Bladder microvascular endothelial cell (primary cell): Measurements from ENCODE around the gene CRB3. TPM values are rescaled to one million over a fixed set of nuclear protein-coding genes. Genes with fewer than 3 reads are reported as not detected.

ENCODE experiments used
- total RNA-seq: library from RNA; depleted of rRNA; stranded (reverse); fragments of >200 nt; gene quantifications from 2 replicates; pipeline ENCODE4 v1.2.3, GENCODE V29; 2014

Gene CRB3, protein sequence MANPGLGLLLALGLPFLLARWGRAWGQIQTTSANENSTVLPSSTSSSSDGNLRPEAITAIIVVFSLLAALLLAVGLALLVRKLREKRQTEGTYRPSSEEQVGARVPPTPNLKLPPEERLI
- not detected in 2 replicates for total RNA-seq

DNA sequence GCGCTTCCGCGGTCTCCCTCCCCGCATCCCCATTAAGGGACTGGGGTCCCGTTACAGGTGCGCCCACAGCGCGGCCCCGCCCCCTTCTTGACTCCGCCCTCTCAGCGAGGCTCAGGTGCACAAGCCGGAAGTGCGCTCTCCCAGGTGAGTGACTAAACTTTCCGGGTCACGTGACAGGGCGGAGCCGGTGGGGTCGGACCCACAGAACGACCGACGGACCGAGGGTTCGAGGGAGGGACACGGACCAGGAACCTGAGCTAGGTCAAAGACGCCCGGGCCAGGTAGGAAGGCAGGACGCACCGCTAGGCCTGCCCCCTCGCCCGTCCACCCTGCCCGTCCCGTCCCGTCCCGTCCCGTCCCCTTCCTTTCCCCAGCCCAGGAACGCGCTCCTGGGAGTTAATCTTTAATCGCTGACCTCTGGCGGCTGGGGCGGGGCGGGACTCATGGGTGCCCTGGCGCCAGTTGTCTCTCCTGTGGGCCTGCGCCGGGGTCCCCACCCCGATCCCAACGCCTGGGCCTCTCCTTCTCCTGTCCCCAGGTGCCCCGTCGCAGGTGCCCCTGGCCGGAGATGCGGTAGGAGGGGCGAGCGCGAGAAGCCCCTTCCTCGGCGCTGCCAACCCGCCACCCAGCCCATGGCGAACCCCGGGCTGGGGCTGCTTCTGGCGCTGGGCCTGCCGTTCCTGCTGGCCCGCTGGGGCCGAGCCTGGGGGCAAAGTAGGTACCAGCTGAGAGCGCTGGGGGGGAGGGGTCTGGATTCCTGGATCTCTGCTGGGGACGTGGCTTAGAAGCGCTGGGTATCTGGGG, at the start of gene CRB3:
Gene CRB3 (plus strand): TSS at position 202 of the 804 bp plus-strand sequence. CDS start 431 bp downstream, at position 633.

DNA sequence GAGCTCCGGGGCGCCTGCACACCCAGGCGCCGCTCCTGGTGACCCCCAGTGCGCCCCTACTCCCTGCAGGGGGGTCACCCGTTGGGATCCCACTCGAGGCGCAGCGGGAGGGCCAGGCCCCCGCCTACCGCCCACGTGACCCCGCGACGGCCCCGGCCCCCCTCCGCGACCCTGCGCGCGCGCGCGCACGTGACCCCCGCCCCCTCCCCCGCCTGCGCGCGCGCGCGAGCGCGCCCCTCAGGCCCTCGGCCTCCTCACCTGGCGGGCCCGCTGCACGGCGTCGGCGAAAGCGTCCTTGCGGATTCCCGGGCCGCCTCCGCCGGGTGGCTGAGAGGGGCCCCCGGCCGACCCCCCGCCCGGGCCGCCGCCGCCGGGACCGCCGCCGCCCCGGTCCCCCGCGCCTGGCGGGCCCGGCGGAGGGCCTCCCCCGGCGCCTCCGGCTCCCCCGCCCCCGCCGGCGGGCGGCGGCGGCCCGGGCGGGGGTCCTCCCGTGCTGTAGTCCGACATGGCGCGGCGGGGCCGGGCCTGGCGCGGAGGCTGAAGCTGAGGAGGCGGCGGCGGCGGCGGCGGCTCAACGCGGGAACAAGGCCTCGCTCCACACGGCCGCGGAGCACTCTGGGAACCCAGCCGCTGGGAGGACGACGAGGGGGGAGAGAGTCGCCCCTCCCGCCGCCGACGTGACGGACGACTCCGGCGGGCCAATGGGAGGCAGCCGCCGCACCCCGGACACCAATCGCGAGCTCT, 39.7 kb upstream of the CRB3 start, which contains the start of gene KHSRP:
Gene KHSRP (minus strand): TSS at position 617 of the 744 bp plus-strand sequence. CDS start 110 bp downstream, at position 507.

DNA sequence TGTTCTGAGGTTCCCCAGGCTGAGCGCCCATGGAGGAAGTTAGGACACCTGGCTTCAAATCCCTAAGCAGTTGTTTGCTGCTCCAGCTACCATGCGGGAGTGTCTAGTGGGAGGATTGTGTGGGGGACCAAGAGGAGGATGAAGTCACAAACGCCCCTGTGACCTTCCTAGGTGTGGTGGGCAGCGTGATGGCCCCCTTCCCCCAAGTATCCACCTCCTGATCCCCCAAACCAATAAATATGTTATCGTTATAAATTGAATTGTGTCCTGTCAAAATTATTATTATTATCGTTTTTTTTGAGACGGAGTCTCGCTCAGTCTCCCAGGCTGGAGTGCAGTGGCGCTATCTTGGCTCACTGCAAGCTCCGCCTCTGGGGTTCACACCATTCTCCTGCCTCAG, 30.4 kb upstream of the CRB3 start, which contains the start of gene SLC25A41:
Gene SLC25A41 (minus strand): TSS at position 101 of the 400 bp plus-strand sequence. CDS start 70 bp downstream, at position 31.

DNA sequence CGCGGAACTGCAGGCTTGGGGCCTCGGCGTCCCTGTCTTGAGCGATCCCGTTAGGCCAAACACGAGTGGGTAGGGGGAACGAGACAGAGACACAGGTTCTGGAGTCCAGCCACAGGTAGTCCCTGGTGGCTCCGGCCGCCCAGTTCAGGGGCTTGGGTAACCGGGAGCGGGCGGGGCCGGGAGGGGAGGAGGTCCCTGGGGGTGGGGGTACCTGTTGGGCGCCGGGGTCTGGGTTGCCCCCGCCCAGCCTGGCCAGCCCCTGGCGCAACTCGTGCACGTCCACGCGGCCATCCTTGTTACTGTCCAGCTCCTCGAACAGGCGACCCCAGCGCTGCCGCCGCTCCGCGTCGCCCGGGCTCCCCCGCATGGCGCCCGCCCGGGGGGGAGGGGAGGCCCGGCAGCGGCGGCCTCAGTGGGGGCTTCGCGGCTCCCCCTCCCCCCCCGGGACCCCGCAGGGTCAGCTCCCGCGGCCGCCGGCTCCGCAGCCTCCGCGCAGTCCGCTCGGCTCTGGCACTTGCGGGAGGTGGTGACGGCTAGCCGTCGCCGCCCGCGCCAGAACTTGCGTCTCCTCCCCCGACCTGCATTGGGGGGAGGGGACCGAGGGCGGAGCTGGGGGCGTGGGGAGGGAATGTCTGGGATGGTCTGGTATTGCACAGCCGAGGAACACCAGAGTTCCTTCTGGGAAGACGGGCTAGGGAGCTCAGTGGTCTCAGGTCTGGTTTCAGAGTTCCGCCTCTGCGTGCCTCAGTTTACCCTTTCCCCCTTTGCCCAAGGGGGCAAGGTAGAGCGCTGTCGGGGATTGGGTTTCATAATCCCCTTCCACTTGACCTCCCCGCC, 4.6 kb upstream of the CRB3 start, which contains the start of gene SLC25A23:
Gene SLC25A23 (minus strand): TSS at position 531 of the 837 bp plus-strand sequence. CDS start 164 bp downstream, at position 367.

DNA sequence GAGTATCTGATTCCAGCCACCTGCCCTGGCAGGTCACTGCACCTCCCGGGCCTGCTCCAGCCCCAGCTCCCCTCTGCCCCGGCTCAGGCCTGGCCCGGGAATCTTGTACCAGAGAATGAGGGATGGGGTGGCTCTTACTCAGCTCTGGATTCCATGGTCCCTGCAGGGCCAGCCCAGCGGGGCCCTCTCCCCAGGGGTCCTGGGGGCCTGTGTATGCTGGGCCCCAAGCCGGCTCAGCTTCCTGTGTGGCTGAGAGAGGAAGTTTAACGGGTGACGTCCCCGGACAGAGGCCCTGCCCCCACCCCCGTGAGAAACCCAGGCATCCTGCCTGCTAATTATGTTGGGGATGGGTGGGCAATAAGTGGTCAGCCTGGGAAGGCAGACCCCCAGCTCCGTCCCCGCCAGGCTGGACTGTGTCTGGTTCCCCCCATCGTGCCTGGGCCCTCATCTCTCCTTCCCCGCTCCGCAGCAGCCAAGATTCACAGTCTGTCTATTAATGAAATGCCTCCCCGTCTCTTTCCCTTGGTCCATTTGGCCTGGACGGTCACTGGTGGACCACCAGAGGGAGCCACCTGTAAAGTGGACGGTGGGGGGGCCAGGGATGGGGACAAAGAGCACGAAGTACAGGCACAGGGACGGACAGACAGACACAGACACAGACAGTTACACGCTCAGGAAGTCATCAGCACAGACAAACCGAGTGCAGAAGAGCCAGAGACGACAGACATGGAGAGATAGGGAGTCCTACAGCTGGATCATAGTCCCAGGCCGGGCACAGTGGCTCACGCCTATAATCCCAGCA, 17.7 kb downstream of the CRB3 start, which contains the start of gene DENND1C:
Gene DENND1C (minus strand): TSS at position 247 of the 802 bp plus-strand sequence. CDS start 92 bp downstream, at position 155.

DNA sequence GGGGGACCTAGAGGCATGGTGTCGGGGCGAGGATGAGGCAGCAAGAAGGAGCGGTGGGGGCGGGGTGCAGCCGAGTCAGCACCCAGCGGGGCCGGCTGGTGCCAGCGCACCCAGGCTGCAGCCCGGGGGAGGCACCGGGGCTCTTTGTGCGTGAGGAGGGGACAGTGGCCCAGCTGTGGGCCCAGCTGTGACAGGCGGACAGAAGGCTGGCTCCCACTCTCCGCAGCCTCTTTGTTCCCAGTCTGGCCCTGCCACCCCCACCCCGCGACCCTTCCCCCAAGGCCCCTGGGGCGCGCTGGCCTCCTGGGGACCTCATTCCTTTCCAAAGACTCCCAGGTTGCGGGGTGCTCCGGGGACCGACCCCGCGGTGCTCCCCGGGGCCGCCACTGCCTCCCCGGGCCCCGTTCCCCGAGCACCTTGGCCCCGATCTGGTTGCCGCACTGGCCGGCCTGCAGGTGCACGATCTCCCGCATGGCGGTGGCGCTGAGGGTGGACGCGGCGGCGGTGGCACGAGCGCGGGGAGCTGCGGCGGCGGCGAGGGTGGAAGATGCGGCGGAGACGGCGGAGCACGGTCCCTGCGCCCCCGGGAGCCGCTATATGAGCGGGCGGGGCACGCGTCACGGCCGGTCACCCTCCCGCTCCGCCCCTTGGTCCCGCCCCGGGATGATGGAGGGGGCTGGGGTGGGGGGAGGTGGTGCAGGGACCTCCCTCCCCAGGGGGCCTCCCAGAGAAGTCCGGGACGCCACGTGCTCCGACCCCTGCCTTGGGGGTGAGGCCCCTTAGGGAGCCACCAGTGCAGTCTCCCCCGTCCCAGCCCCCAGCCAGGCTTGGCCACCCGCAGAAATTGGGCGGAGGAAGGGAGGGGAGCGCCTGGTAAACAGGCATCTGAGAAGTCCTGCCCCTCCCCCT, 37.9 kb downstream of the CRB3 start, which contains the start of gene TUBB4A:
Gene TUBB4A (minus strand): TSS at position 570 of the 909 bp plus-strand sequence. CDS start 97 bp downstream, at position 473.

Other genes with a start within 250 kb of the CRB3 start
- 3.1 and 8.0 TPM in 2 replicates for gene MLLT1, start 184.3 kb upstream of the CRB3 start, total RNA-seq
- gene ACER1, start 130.7 kb upstream of the CRB3 start, total RNA-seq, result not detected in 2 replicates
- gene CLPP, start 102.7 kb upstream of the CRB3 start, total RNA-seq, result 45.1 and 47.4 TPM in 2 replicates
- gene ALKBH7, start 91.5 kb upstream of the CRB3 start, total RNA-seq, result 15.6 and 27.5 TPM in 2 replicates
- 0.65 and 1.3 TPM in 2 replicates for gene PSPN, start 88.3 kb upstream of the CRB3 start, total RNA-seq
- gene GTF2F1, start 71.1 kb upstream of the CRB3 start, total RNA-seq, result 38.4 and 51.5 TPM in 2 replicates
- 102 and 214 TPM in 2 replicates for gene KHSRP, start 39.5 kb upstream of the CRB3 start, total RNA-seq
- gene SLC25A41, start 30.5 kb upstream of the CRB3 start, total RNA-seq, result 0.06 TPM in 1 of 2 replicates, not detected in the other
- 8.9 and 25.6 TPM in 2 replicates for gene SLC25A23, start 4.5 kb upstream of the CRB3 start, total RNA-seq
- not detected in 2 replicates for gene DENND1C, start 17.5 kb downstream of the CRB3 start, total RNA-seq
- not detected in 2 replicates for gene TUBB4A, start 38.0 kb downstream of the CRB3 start, total RNA-seq
- gene TNFSF9, start 66.8 kb downstream of the CRB3 start, total RNA-seq, result 0.32 and 0.69 TPM in 2 replicates
- gene CD70, start 126.9 kb downstream of the CRB3 start, total RNA-seq, result 0.25 TPM in 1 of 2 replicates, not detected in the other
- gene TNFSF14, start 205.9 kb downstream of the CRB3 start, total RNA-seq, result not detected in 2 replicates